ENCODE results near the gene SPHKAP.

GRCh38 chr2:227942021-227942420, 239.5 kb downstream of the SPHKAP start:
- no peak for TF ChIP-seq CTCF (IDR thresholded peaks at IDR 0.05)
- TF ChIP-seq POLR2A (IDR thresholded peaks at IDR 0.05): no peak
